Adrenal gland (tissue), 12 donors: Measurements from ENCODE around the gene RGS4. TPM values are rescaled to one million over a fixed set of nuclear protein-coding genes. Genes with fewer than 3 reads are reported as not detected.

Experiments
- DNase-seq, 7 donors: peaks; one replicate each; pipeline ENCODE4 v3.0.0-alpha.2; 2019 to 2020
- H3K27ac ChIP-seq, 5 donors: fragments of 200-600 bp; sonication (generic) in 4 of 5; 1 replicate in 3 of 5; 2 replicates in 2 of 5; pipeline versions ENCODE4 v1.5.1 to v1.8.0; 2016 to 2020; ENCODE audit warnings: mild to moderate bottlenecking in 1 of 5
- H3K27me3 ChIP-seq: fragments of 200-600 bp; 2 replicates; pipeline ENCODE4 v1.8.0; 2021
- H3K36me3 ChIP-seq, 2 donors: fragments of 200-600 bp; replicated peaks in 1 of 2; 1 replicate in 1 of 2; 2 replicates in 1 of 2; pipeline versions ENCODE4 v1.5.1 to v1.8.0; 2018 to 2022
- H3K4me1 ChIP-seq, 2 donors: fragments of 200-600 bp; replicated peaks in 1 of 2; 1 replicate in 1 of 2; 2 replicates in 1 of 2; pipeline versions ENCODE4 v1.5.1 to v1.8.0; 2018 to 2021
- H3K4me3 ChIP-seq, 4 donors: fragments of 200-600 bp; sonication (generic) in 3 of 4; one replicate each; pipeline ENCODE4 v1.5.1; 2016 to 2018
- H3K9me3 ChIP-seq, 3 donors: fragments of 200-600 bp; sonication (generic) in 1 of 3; replicated peaks in 1 of 3; 1 replicate in 2 of 3; 2 replicates in 1 of 3; pipeline versions ENCODE4 v1.5.1 to v1.8.0; 2016 to 2021
- CTCF ChIP-seq, 6 experiments: fragments of 450-650 bp in 4 of 6; fragments of 200-600 bp in 2 of 6; sonication (generic) in 1 of 6; IDR thresholded peaks; 1 replicate in 5 of 6; 2 replicates in 1 of 6; pipeline versions ENCODE4 v1.5.1 to v1.8.0; 2016 to 2021; ENCODE audit warnings: antibody characterized with exemption in 6 of 6, mild to moderate bottlenecking in 2 of 6, moderate library complexity in 1 of 6
- POLR2A ChIP-seq, 2 donors: fragments of 450-650 bp; IDR thresholded peaks; one replicate each; pipeline ENCODE4 v1.6.1; 2017; ENCODE audit warnings: antibody characterized with exemption in 2 of 2, mild to moderate bottlenecking in 2 of 2, moderate library complexity in 1 of 2
- WGBS, 4 donors: extraction: QIAGEN DNeasy Blood & Tissue Kit in 2 of 4; methylation state at CpG; one replicate each; pipeline versions ENCODE4 v1.1.5 to v1.1.7; 2013 to 2017; 5-methylcytosine and 5-hydroxymethylcytosine counted together
- intact Hi-C, 2 donors: fragments of 100-400 bp; cut with DNase I; formaldehyde crosslinking; loops; one replicate each; pipeline versions ENCODE4 v1.14.1 to v1.15.0; 2022 to 2023
- polyA plus RNA-seq, 3 donors: library from polyadenylated mRNA; stranded (reverse); fragments of 200-250 nt in 2 of 3; fragments of 350-450 nt in 1 of 3; fragmentation: Illumina TruSeq in 1 of 3; extraction: RNeasy Lipid Tissue Mini Kit (QIAGEN cat#74804) in 1 of 3; gene quantifications; one replicate each; pipeline ENCODE4 v1.2.3, GENCODE V29; 2013 to 2014
- total RNA-seq, 9 donors: library from RNA; depleted of rRNA in 4 of 9; stranded (reverse); fragments of >200 nt in 4 of 9; fragments of 120-200 nt in 1 of 9; fragmentation: NEBNext Ultra II Directional in 1 of 9; extraction: Animal tissue kit (Norgen Biotek cat#: 25700) in 1 of 9; gene quantifications; one replicate each; pipeline versions ENCODE4 v1.1.0 to v1.2.4, GENCODE V29; 2013 to 2023
- donor health status: healthy with polysubstance abuse.
- donor health status: Bipolar disorder and iron deficiency.
- donor health status: DM: yes; HTN: yes; CAD: no.
- donor health status: DM: no; HTN: no; CAD: no.
- donor health status: DM: no; HTN: no; CAD: no.
- donor health status: DM: yes; HTN: yes; CAD: no.

RGS4 gene
- total and polyA plus RNA-seq, 12 donors: 2.2 to 48.5 (median 12.4) TPM

DNA sequence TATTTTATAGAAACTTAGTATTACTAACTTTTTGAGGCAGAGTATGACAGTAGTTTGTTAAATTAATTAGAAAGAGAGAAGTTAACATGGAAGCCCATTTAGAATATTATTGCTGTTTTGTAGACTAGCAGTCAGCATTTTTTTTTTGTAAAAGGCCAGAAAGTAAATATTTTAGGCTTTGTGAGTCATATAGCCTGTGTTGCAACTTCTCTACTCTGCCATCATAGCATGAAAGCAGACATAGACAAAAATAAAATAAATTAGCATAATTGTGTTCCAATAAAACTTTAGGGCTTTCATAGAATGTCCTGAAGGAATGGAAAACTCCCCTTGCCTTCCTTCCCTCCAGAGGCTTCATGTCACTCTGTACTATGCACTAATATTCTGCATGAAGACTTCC is 12.3 kb upstream of the RGS4 start:
- no peaks in the 10 kb centered on the region for H3K9me3 ChIP-seq
- H3K36me3 ChIP-seq: no peaks in the 10 kb centered on the region
- intact Hi-C loops: no loop called here
- no peaks in the 10 kb centered on the region for H3K27me3 ChIP-seq
- H3K4me3 ChIP-seq: no peak overlapping the region
- no peaks in the 10 kb centered on the region for H3K4me1 ChIP-seq
- TF ChIP-seq POLR2A (IDR thresholded peaks at IDR 0.05) (no peak), CTCF (IDR thresholded peaks at IDR 0.05) (no peak)
- no peak for DNase-seq
- no peak overlapping the region for H3K27ac ChIP-seq

DNA sequence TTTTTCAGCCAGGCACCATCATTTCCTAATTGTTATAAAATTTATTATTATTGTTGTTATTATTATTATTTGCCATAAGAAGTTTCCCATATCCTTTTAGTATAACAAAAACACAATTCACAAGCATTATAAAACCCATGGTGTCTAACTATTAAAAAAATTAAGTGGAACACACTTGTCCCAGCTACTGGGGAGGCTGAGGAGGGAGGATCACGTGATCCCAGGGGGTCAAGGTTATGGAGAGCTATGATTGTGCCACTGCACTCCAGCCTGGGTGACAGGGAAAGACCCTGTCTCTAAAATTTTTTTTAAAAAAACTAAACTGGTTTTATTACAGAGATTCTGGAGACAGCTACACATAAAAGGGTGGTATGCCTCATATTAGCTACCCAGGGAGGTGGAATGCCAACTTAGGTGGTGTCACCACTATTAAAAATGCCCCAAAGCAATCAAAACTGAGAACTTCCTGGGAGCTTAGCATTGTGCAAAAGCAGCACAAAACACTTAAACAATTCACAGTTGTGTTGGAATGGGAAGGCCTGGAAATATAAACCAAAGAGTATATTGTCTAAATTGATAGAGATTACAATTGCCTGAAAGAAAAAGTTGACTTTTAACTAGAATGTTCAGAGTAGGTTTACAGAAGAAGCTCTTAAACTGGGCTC is 8.7 kb upstream of the RGS4 start:
- WGBS, 4 donors: 73 to 79% (median 75%) methylated on average over 1 of the region's 1 CpG
- TF ChIP-seq POLR2A (IDR thresholded peaks at IDR 0.05) (no peak), CTCF (IDR thresholded peaks at IDR 0.05) (no peak)

GRCh38 chr1:163063143-163063542 is 6.0 kb upstream of the RGS4 start:
- Histone ChIP-seq H3K27ac (no peak overlapping the region), H3K9me3 (no peaks in the 10 kb centered on the region), H3K4me3 (no peak overlapping the region), H3K36me3 (no peaks in the 10 kb centered on the region), H3K4me1 (no peaks in the 10 kb centered on the region), H3K27me3 (no peaks in the 10 kb centered on the region)
- TF ChIP-seq CTCF (IDR thresholded peaks at IDR 0.05) (no peak), POLR2A (IDR thresholded peaks at IDR 0.05) (no peak)
- no peak for DNase-seq
- intact Hi-C loops: loop anchor here (10.0 kb wide), 2 partner anchors 188 to 252 kb away; no protein-coding TSS in a partner anchor

More for the DNA sequence above, 8.7 kb upstream of the RGS4 start:
- Histone ChIP-seq H3K4me1 (no peaks in the 10 kb centered on the region), H3K4me3 (no peak overlapping the region), H3K36me3 (no peaks in the 10 kb centered on the region), H3K27ac (no peak overlapping the region), H3K27me3 (no peaks in the 10 kb centered on the region), H3K9me3 (no peaks in the 10 kb centered on the region)
- DNase-seq: no peak
- intact Hi-C loops: loop anchor here (10.0 kb wide), 2 partner anchors 186 to 254 kb away; no protein-coding TSS in a partner anchor

DNA sequence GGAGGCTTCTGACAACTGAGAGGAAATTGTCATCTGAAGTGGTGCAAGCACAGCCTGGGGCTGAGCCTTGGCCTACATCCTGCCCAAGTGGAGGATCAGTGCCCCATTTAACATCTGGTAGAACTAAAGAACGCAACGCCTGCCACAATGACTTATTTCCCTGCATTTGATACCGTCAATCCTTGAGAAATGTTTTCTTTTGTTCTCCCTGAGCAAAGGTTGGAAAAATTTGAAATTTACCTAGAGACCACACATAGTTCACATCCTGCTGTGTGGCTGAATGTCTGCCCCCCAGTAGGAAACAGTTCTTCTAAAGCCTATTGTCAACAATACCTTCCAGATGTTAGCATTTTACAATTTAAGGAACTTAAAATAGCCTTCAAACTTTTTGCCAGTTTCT is 5.6 kb upstream of the RGS4 start:
- no peaks in the 10 kb centered on the region for H3K4me1 ChIP-seq
- TF ChIP-seq CTCF (IDR thresholded peaks at IDR 0.05) (no peak), POLR2A (IDR thresholded peaks at IDR 0.05) (no peak)
- no peaks in the 10 kb centered on the region for H3K36me3 ChIP-seq
- intact Hi-C loops: loop anchor here (10.0 kb wide), 2 partner anchors 189 to 251 kb away; no protein-coding TSS in a partner anchor
- no peaks in the 10 kb centered on the region for H3K27me3 ChIP-seq
- no peak for DNase-seq
- no peak overlapping the region for H3K4me3 ChIP-seq
- H3K27ac ChIP-seq: no peak overlapping the region
- 37 to 53% (median 49%) methylated on average over 3 of the region's 3 CpGs for WGBS, 4 donors
- no peaks in the 10 kb centered on the region for H3K9me3 ChIP-seq
